Hematopoietic multipotent progenitor cell treated with erythropoietin and hydrocortisone succinate and interleukin-3 and kit ligand, for 15 days (in vitro differentiated cells): ENCODE results near the gene MAN2C1.
"Not testable (repeated sequence)": the region's sequence is repeated elsewhere in the genome, so short reads cannot be mapped to it uniquely, and the experiment has no call there.

Experiments
- DNase-seq: peaks from one replicate; pipeline ENCODE4 v3.0.0-alpha.2; 2015; ENCODE audit warnings: low spot score

The MAN2C1 gene

DNA sequence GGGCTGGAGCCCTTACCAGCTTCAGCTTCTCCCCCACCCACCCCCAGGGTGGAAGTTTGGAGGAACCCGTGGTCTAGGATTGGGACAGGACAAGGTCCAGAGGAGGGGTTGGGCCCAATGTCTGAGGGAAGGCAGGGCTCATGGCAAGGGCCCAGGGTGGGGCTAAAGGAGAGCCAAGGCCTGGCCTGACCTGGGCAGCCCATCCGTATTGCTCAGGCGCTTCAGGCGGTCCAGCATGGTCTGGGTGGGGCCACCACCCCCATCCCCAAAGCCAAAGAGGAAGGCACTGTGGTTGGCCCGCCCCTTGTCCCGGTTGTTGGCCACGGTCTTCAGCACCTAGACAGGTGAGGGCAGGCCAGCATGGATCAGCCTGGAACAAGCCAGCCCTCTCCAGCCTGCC is 7.6 kb downstream of the MAN2C1 start:
- no peak for DNase-seq

DNA sequence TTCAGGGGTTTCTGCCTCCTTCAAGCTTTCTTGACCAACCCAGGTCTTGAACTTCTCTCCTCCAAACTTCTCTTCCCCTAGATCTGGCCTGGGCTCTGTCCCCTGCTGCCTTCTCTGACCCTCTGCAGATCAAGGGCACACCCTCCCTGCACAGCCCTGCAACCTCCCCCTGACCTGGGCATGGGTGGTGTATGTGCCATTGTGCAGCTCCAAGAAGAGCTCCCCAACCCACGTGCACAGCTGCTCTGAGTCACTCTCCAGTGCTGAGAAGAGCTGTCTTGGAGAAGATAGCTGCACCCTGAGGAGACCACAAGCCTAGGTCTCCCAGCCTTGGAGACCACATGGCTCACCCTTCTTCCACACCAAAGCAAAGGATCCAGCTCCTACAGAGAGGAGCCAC is 8.0 kb downstream of the MAN2C1 start:
- DNase-seq, result no peak

GRCh38 chr15:75359537-75360250 is 8.7 kb downstream of the MAN2C1 start:
- no peak for DNase-seq

DNA sequence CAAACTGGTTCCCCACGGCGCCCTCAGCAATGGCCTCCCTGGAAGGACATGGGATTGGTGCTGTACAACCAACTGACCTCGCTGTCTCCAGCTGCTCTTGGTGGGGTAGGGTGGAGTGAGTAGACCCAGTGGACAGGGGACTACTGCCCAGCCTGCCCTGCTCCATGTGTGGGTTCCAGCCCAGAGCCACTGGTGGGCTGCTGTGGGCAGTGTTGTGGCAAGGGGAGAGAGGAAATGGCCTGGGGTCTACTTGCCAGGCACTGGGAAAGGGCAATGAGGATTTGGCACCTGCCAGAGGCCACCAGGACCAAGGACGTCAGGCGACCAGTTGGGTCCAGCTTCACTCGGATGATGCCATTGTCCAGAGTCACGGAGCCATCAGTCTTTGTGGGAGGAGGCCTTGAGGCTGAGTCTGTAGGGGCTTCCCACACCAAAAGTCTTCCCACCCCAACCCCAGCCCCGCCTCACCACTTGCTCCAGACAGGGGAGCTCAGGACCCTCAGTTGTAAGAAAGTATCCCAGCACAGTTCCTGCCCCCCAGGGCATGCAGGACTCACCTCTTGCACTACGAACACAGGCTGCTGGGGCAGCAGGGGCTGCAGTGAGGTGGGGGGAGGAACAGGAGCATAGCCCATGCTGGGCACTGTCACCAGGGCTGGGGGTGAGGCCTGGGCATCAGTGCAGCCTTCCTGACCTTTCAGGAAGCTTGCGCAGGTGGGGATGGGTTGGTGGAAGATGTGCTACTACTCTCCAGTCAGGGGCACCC is 9.5 kb downstream of the MAN2C1 start:
- no peak for DNase-seq

DNA sequence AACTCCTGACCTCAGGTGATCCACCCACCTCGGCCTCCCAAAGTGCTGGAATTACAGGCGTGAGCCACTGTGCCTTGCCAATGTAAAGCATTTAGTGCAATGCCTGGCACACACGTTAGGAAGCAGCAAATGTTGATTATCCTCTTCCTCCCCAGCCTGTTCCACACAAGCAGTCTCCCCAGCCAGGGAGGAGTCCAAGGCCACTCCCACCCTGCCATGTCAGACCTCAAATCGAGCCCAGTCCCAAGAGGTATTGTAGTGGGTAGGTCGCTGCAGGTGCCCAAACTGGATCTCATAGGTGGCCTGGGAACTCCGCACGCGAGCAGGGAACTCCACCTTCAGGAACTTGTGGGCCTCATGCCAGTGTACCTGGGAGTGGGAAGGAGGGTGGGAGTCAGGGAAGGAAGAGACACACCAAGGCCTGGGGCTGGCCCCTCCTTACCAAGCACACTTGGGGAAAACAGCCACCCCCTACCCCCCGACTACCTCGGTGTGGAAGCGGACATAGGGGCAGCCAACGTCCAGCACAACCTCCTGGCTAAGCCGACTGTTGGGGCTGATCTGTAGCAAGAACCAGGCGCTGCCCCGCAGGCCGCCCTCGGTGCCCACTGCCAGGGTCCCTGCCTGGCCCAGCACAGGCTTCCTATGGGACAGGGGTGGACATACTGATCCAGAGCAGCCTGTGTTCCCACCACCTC is 10.3 kb downstream of the MAN2C1 start:
- DNase-seq, result no peak

DNA sequence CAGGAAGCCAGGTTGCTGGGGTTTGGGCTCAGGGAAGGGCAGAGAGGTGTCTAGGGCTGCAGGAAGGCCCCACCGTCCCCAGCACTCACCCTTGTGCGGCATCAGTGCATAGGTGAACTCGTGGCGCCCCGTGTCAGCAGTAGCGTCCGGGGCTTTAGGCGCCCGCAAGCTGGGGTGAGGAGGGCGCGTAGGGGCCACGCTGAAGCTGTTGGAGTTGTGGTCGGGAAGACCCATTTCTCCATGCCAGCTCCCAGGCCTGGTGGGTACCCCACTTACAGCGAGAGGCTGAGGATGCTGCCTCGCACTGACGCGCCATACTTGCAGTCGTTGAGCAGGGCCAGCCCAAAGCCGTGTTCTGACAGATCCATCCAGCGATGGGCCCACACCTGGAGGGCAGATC is 11.9 kb downstream of the MAN2C1 start:
- DNase-seq, result no peak

- DNase-seq, result no peak
These were observed 12.4 kb downstream of the MAN2C1 start for GRCh38 chr15:75356006-75356405.

DNA sequence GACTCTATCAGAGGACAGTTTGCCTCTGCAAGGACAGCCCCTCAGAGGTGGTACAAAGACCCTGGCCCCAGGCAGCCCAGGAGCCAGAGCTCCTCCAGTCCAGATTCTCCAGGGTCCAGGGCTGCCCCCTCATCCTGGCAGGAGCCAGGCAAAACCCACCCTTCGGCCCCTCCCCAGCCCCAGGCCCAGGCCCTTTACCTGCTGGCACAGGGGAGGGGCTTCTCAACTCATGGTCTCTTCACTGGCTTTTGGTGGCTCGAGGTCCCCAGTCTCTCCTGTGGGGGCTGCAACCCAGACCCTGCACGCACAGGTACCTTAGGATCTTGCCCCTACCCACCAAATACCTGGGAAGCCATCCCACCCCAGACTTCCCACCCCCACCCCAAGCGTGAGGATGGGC is 13.0 kb downstream of the MAN2C1 start:
- DNase-seq, result no peak

- no peak for DNase-seq
These were observed 14.0 kb downstream of the MAN2C1 start for GRCh38 chr15:75354454-75354853.

- DNase-seq, result no peak
These were observed 14.8 kb downstream of the MAN2C1 start for GRCh38 chr15:75353604-75354003.

DNA sequence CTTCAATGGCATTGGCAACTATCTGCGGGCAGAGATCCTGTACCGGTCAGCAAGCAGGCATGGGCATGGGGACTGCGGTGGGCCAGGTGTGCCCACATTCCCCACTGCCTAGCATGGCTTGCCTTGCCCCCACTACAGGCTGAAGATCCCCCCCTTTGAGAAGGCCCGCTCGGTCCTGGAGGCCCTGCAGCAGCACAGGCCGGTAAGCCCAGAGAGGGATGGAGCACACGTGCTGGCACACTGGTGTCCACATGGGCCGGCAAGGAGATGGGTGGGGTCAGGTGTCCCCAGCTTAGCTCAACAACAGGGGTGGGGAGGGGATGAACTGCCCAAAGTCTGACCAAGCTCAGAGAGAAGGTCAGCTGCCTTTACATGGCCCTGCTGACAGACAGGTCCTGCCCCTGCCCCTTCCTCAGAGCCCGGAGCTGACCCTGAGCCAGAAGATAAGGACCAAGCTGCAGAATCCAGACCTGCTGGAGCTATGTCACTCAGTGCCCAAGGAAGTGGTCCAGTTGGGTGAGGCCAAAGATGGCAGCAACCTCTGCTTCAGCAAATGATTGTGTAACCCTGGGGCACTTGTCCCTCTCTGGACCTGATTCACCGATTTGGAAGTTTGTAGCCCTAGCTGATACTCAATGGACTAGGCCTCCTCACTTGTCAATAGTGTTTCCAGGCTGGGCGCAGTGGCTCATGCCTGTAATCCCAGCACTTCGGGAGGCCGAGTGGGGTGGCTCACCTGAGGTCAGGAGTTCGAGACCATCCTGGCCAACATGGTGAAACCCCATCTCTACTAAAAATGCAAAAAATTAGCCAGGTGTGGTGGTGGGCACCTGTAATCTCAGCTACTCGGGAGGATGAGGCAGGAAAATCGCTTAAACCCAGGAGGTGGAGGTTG is 16.0 kb downstream of the MAN2C1 start:
- no peak for DNase-seq

GRCh38 chr15:75350601-75351361 is 17.6 kb downstream of the MAN2C1 start:
- DNase-seq, result no peak

GRCh38 chr15:75349851-75350588 is 18.4 kb downstream of the MAN2C1 start:
- no peak for DNase-seq

GRCh38 chr15:75349351-75349669 is 19.1 kb downstream of the MAN2C1 start:
- not testable (repeated sequence) for DNase-seq

- no peak for DNase-seq
These were observed 19.7 kb downstream of the MAN2C1 start for GRCh38 chr15:75348562-75349350.

GRCh38 chr15:75348034-75348561 is 20.3 kb downstream of the MAN2C1 start:
- DNase-seq, result no peak

- DNase-seq, result no peak
These were observed 21.0 kb downstream of the MAN2C1 start for GRCh38 chr15:75347222-75348033.

- DNase-seq, result no peak
These were observed 21.6 kb downstream of the MAN2C1 start, which contains the start of gene NEIL1 for GRCh38 chr15:75346796-75347221. NEIL1 (plus strand) TSS chr15:75347039; CDS start chr15:75348906, 1,867 bp downstream.

DNA sequence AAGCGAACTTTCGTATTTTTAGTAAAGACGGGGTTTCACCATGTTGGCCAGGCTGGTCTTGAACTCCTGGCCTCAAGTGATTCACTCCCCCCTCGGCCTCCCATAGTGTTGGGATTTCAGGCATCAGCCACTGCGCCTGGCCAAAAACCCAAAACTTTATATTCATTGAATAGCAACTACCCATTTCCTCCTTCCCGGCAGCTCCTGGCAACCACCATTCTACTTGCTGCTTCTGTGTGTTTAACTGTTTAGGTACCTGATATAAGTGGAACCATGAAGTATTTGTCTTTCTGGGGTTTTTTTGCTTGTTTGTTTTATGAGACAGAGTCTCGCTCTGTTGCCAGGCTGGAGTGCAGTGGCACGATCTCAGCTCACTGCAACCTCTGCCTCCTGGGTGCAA is 24.5 kb downstream of the MAN2C1 start:
- DNase-seq, result not testable (repeated sequence)
